AG04449 (cell line): ENCODE measurements around the gene SLC36A2.

Source experiments
- CTCF ChIA-PET: fragments of 350-600 bp; formaldehyde crosslinking; extraction: SDS; loops from one replicate; lab custom pipeline; 2021; ENCODE audit warnings: antibody characterized with exemption; lab: Yijun Ruan, JAX
- POLR2A ChIA-PET: fragments of 400-600, 350-600 bp; formaldehyde crosslinking; extraction: SDS; loops from one replicate; lab custom pipeline; 2020; ENCODE audit warnings: antibody characterized with exemption, inconsistent platforms; lab: Yijun Ruan, JAX
- DNase-seq: peaks from one replicate; pipeline ENCODE4 v3.0.0-alpha.2; 2010; ENCODE audit warnings: low read depth, low spot score
- H3K4me3 ChIP-seq: 2 replicates; pipeline ENCODE4 v1.5.1; 2011; ENCODE audit warnings: low read depth, mild to moderate bottlenecking, control low read depth, low read length
- CTCF ChIP-seq: IDR thresholded peaks from one replicate; pipeline ENCODE4 v1.5.1; 2011; ENCODE audit warnings: mild to moderate bottlenecking, moderate library complexity, low read length, control low read depth, inconsistent platforms; ENCODE audit not compliant: insufficient read depth; ENCODE audit errors: missing control alignments

The SLC36A2 gene

GRCh38 chr5:151347369-151347768 is at the start of gene SLC36A2:
SLC36A2 (minus strand) TSS chr5:151347559; CDS start chr5:151347460, 99 bp downstream.
- no peak for DNase-seq
- no peak for TF ChIP-seq CTCF
- ChIA-PET POLR2A (no interaction called here), CTCF (no interaction called here)
- no peak within 1 kb of the TSS for H3K4me3 ChIP-seq

- DNase-seq, result no peak
- TF ChIP-seq CTCF, result no peak
- ChIA-PET CTCF (no interaction called here), POLR2A (no interaction called here)
- H3K4me3 ChIP-seq, result no peak overlapping the region
Observed at GRCh38 chr5:151388960-151389359, 41.6 kb upstream of the SLC36A2 start.

GRCh38 chr5:151384106-151384505 is 36.7 kb upstream of the SLC36A2 start:
- no peak for TF ChIP-seq CTCF
- CTCF ChIA-PET, result interaction anchor here (0.7 to 3.3 kb wide), 8 partner anchors 21 to 268 kb away, joined by 3 to 19 read pairs (median 4); partner anchors contain the start of gene SLC36A1
- POLR2A ChIA-PET, result no interaction called here
- H3K4me3 ChIP-seq, result no peak overlapping the region
- DNase-seq, result no peak

GRCh38 chr5:151383011-151383410 is 35.7 kb upstream of the SLC36A2 start:
- TF ChIP-seq CTCF, result no peak
- CTCF ChIA-PET, result interaction anchor here (1.0 kb wide), 1 partner anchor 140 kb away, joined by 3 read pairs; no protein-coding TSS in a partner anchor
- DNase-seq, result no peak
- POLR2A ChIA-PET, result no interaction called here
- no peak overlapping the region for H3K4me3 ChIP-seq

- DNase-seq, result no peak
- ChIA-PET POLR2A (no interaction called here), CTCF (no interaction called here)
- H3K4me3 ChIP-seq, result no peak overlapping the region
- no peak for TF ChIP-seq CTCF
Observed at GRCh38 chr5:151382576-151382975, 35.2 kb upstream of the SLC36A2 start.

- TF ChIP-seq CTCF, result no peak
- H3K4me3 ChIP-seq, result no peak overlapping the region
- ChIA-PET CTCF (interaction anchor here (1.1 kb wide), 1 partner anchor 11 kb away, joined by 3 read pairs; no protein-coding TSS in a partner anchor), POLR2A (no interaction called here)
- no peak for DNase-seq
Observed at GRCh38 chr5:151381899-151382298, 34.5 kb upstream of the SLC36A2 start.
